K562 (cell line): ENCODE measurements around the gene RGS7. TPM values are rescaled to one million over a fixed set of nuclear protein-coding genes. Genes with fewer than 3 reads are reported as not detected.

ENCODE experiments used
- ATAC-seq: fragments of 200-7000 bp; cut with Tn5 transposase; 3 replicates; pipeline ENCODE4 v1.9.1; 2020; ENCODE audit warnings: moderate library complexity
- BruUV-seq: library from RNA; stranded (reverse); fragments of 400-500 nt; replicated peaks from 2 replicates; lab custom pipeline; 2021; lab: Mats Ljungman, UMichigan
- CTCF ChIA-PET: fragments of 300-600 bp; formaldehyde crosslinking; extraction: SDS; loops from one replicate; lab custom pipeline; 2021; ENCODE audit warnings: low intra/inter-chr PET ratio; lab: Yijun Ruan, JAX
- POLR2A ChIA-PET: fragments of 300-600, 350-650 bp; sonication (Branson Sonifier 250); formaldehyde crosslinking; extraction: SDS; loops from one replicate; lab custom pipeline; 2021; ENCODE audit warnings: antibody characterized with exemption, inconsistent platforms; lab: Yijun Ruan, JAX
- DNase-seq, 4 experiments: peaks; one replicate each; pipeline versions ENCODE4 v3.0.0 to v3.0.0-alpha.2; 2011 to 2018; ENCODE audit warnings: low spot score in 3 of 4, mixed read lengths in 3 of 4; ENCODE audit errors: extremely low read depth in 1 of 4
- FAIRE-seq: peaks from 2 replicates; lab custom pipeline; 2011; peaks lifted over from hg19 to GRCh38; lab: Jason Lieb, UNC
- H2AFZ ChIP-seq: 2 replicates; pipeline ENCODE4 v1.6.0; 2011; ENCODE audit warnings: low read depth, low read length, control low read depth, inconsistent platforms
- H3K27ac ChIP-seq: fragments of 200-600 bp; 3 replicates; pipeline ENCODE4 v1.8.0; 2011; ENCODE audit warnings: low read depth, mild to moderate bottlenecking, control low read depth, inconsistent platforms, low read length, moderate library complexity, mixed read lengths; ENCODE audit errors: extremely low read depth
- H3K27me3 ChIP-seq, 2 experiments: fragments of 300-600 bp in 1 of 2; 2 replicates in 1 of 2; 3 replicates in 1 of 2; pipeline versions ENCODE4 v1.6.0 to v1.8.0; 2011; ENCODE audit warnings: inconsistent platforms in 2 of 2, low read length in 2 of 2, mild to moderate bottlenecking in 1 of 2, mixed read lengths in 1 of 2, moderate library complexity in 1 of 2; ENCODE audit not compliant: control insufficient read depth in 2 of 2, insufficient read depth in 2 of 2
- H3K36me3 ChIP-seq: fragments of 300-600 bp; 3 replicates; pipeline ENCODE4 v1.8.0; 2011; ENCODE audit warnings: mild to moderate bottlenecking, low read length, inconsistent platforms; ENCODE audit not compliant: control insufficient read depth, insufficient read depth
- H3K4me1 ChIP-seq, 2 experiments: fragments of 200-600 bp in 1 of 2; replicated peaks in 1 of 2; 2 replicates in 1 of 2; 3 replicates in 1 of 2; pipeline versions ENCODE4 v1.5.1 to v1.8.0; 2011; ENCODE audit warnings: inconsistent platforms in 2 of 2, low read length in 2 of 2, mild to moderate bottlenecking in 1 of 2, mixed read lengths in 1 of 2, moderate library complexity in 1 of 2; ENCODE audit not compliant: control insufficient read depth in 2 of 2, insufficient read depth in 2 of 2
- H3K4me2 ChIP-seq: 2 replicates; pipeline ENCODE4 v1.6.1; 2011; ENCODE audit warnings: low read length, control low read depth, inconsistent platforms, mixed read lengths; ENCODE audit not compliant: insufficient read depth
- H3K4me3 ChIP-seq: fragments of 200-600 bp; sonication (generic), shearing (Covaris generic); 2 replicates; pipeline ENCODE4 v1.5.1; 2016; ENCODE audit warnings: control low read depth, inconsistent platforms
- H3K79me2 ChIP-seq: fragments of 200-600 bp; 3 replicates; pipeline ENCODE4 v1.8.0; 2011; ENCODE audit warnings: low read length, inconsistent platforms; ENCODE audit not compliant: control insufficient read depth, insufficient read depth
- H3K9ac ChIP-seq, 2 experiments: 2 replicates each; pipeline versions ENCODE4 v1.6.0 to v1.6.1; 2011; ENCODE audit warnings: low read depth in 2 of 2, low read length in 2 of 2, control low read depth in 1 of 2, inconsistent platforms in 1 of 2, mild to moderate bottlenecking in 1 of 2, mixed read lengths in 1 of 2; ENCODE audit not compliant: insufficient read depth in 1 of 2
- H3K9me1 ChIP-seq: one replicate; pipeline ENCODE4 v1.6.0; 2011; ENCODE audit warnings: inconsistent platforms, mild to moderate bottlenecking, low read length, moderate library complexity; ENCODE audit not compliant: control insufficient read depth, insufficient read depth
- H3K9me3 ChIP-seq: replicated peaks from 2 replicates; pipeline ENCODE4 v1.5.1; 2011; ENCODE audit warnings: low read depth, low read length, inconsistent platforms; ENCODE audit not compliant: control insufficient read depth, insufficient read depth
- H4K20me1 ChIP-seq: replicated peaks from 2 replicates; pipeline ENCODE4 v1.6.1; 2011; ENCODE audit warnings: low read length, inconsistent platforms, mixed read lengths; ENCODE audit not compliant: control insufficient read depth, insufficient read depth
- DIDO1 ChIP-seq: fragments of 450-650 bp; IDR thresholded peaks from 2 replicates; pipeline ENCODE4 v1.6.1; 2016; ENCODE audit warnings: low read depth, missing biosample characterization, missing genetic modification characterization
- HDGF ChIP-seq: fragments of 450-650 bp; IDR thresholded peaks from 2 replicates; pipeline ENCODE4 v1.6.1; 2016
- HMG20B ChIP-seq: fragments of 250-450 bp; sonication (Bioruptor Pico); IDR thresholded peaks from 2 replicates; pipeline ENCODE4 v1.5.0; 2021; ENCODE audit warnings: mild to moderate bottlenecking
- MEIS2 ChIP-seq: fragments of 450-650 bp; IDR thresholded peaks from 2 replicates; pipeline ENCODE4 v1.6.1; 2014; ENCODE audit warnings: mild to moderate bottlenecking; ENCODE audit not compliant: partially characterized antibody
- MYNN ChIP-seq, 2 experiments: sonication (generic); formaldehyde crosslinking in 1 of 2; IDR thresholded peaks; 2 replicates each; pipeline versions ENCODE4 v1.5.0 to v1.6.1; 2016 to 2020; ENCODE audit warnings: antibody characterized with exemption in 1 of 2, missing genetic modification reagents in 1 of 2
- NFXL1 ChIP-seq: fragments of 450-650 bp; formaldehyde crosslinking; IDR thresholded peaks from 2 replicates; pipeline ENCODE4 v1.4.0; 2021; ENCODE audit warnings: mild to moderate bottlenecking
- PHB ChIP-seq: fragments of 250-450 bp; sonication (Bioruptor Pico); IDR thresholded peaks from 2 replicates; pipeline ENCODE4 v1.5.0; 2021
- RHOXF2B ChIP-seq: fragments of 250-450 bp; sonication (Bioruptor Pico); conservative IDR thresholded peaks from 2 replicates; pipeline ENCODE4 v1.5.1; 2021
- SPI1 ChIP-seq: IDR thresholded peaks from 2 replicates; pipeline ENCODE4 v1.6.1; 2011; ENCODE audit warnings: low read depth, low read length, control low read depth, borderline replicate concordance
- TRIM24 ChIP-seq, 2 experiments: fragments of 450-650 bp; IDR thresholded peaks; 2 replicates each; pipeline ENCODE4 v1.6.1; 2016
- ZFP30 ChIP-seq: fragments of 250-450 bp; sonication (Bioruptor Pico); IDR thresholded peaks from 2 replicates; pipeline ENCODE4 v1.8.0; 2022; ENCODE audit warnings: moderate library complexity, mild to moderate bottlenecking, inconsistent platforms, borderline replicate concordance
- ZFPM2 ChIP-seq: fragments of 250-450 bp; sonication (Bioruptor Pico); IDR thresholded peaks from 2 replicates; pipeline ENCODE4 v1.5.1; 2022; ENCODE audit warnings: mild to moderate bottlenecking
- ZNF232 ChIP-seq: sonication (generic); formaldehyde crosslinking; IDR thresholded peaks from 2 replicates; pipeline ENCODE4 v1.8.0; 2022; ENCODE audit warnings: mild to moderate bottlenecking, missing genetic modification reagents
- ZNF384 ChIP-seq: IDR thresholded peaks from 2 replicates; pipeline ENCODE4 v1.6.1; 2012; ENCODE audit warnings: low read depth, low read length, improper control_type of control experiment
- ZNF561 ChIP-seq: fragments of 450-650 bp; formaldehyde crosslinking; conservative IDR thresholded peaks from 2 replicates; pipeline ENCODE4 v1.4.0; 2020; ENCODE audit warnings: mild to moderate bottlenecking, moderate library complexity
- ZNF717 ChIP-seq: fragments of 250-450 bp; sonication (Bioruptor Pico); IDR thresholded peaks from 2 replicates; pipeline ENCODE4 v1.5.0; 2021
- WGBS: fragments of 100-300 bp; shearing (Covaris generic); methylation state at CpG from one replicate; pipeline ENCODE4 v1.1.6; 2016; ENCODE audit warnings: low coverage, mixed read lengths; ENCODE audit not compliant: insufficient coverage; ENCODE audit errors: missing lambda C conversion rate; 5-methylcytosine and 5-hydroxymethylcytosine counted together
- in situ Hi-C: fragments of 300-500 bp; cut with MboI; formaldehyde crosslinking; loops from 4 replicates; pipeline ENCODE4 v1.15.0; 2018; ENCODE audit warnings: inconsistent platforms, mixed read lengths
- intact Hi-C: fragments of 100-400 bp; cut with micrococcal nuclease; formaldehyde crosslinking; loops from 2 replicates; pipeline ENCODE4 v1.14.2; 2022
- polyA plus RNA-seq, 8 experiments: library from polyadenylated mRNA; depleted of rRNA in 4 of 8; stranded (reverse) in 5 of 8; unstranded in 3 of 8; fragments of >200 nt; fragmentation: Nextera tagmentation in 2 of 8; fragmentation: Illumina TruSeq in 1 of 8; extraction: Ambion mirVana in 2 of 8; extraction: Trizol in 1 of 8; gene quantifications; 2 replicates each; pipeline versions ENCODE4 v1.2.1 to v1.2.3, GENCODE V29; 2011 to 2014; ENCODE audit warnings: inconsistent platforms in 1 of 8, missing spikeins in 1 of 8
- total RNA-seq, 7 experiments: library from RNA; depleted of rRNA in 6 of 7; stranded (reverse); fragments of >200 nt in 6 of 7; fragmentation: Illumina TruSeq in 2 of 7; extraction: Trizol in 2 of 7; gene quantifications; 2 replicates each; pipeline versions ENCODE4 v1.2.1 to v1.2.3, GENCODE V29; 2011 to 2021; ENCODE audit warnings: low replicate concordance in 1 of 7

The RGS7 gene
- total and polyA plus RNA-seq, 9 of the 15 experiments (the other 6 are each of a cell fraction or from before 2014, with no cell fraction given) = not detected

GRCh38 chr1:241229711-241230110 lies 127.3 kb downstream of the RGS7 start (continued):
- TF ChIP-seq ZNF384 (no peak), ZNF717 (no peak), RHOXF2B (no peak), ZNF232 (CRISPR knock-in tag) (no peak), MEIS2 (no peak), ZFPM2 (no peak), MYNN (IDR thresholded peaks at IDR 0.05) (no peak), MYNN (CRISPR knock-in tag; IDR thresholded peaks at IDR 0.05) (no peak)

- BruUV-seq = no TSS peak
- Histone ChIP-seq H2AFZ (no peak overlapping the region), H3K4me3 (no peak overlapping the region), H3K36me3 (no peaks in the 10 kb centered on the region), H3K4me2 (no peak overlapping the region), H3K27ac (no peak overlapping the region), H3K79me2 (no peaks in the 10 kb centered on the region), H3K27me3 (no peaks in the 10 kb centered on the region), H3K9me1 (no peaks in the 10 kb centered on the region)
- DNase-seq = no peak
- FAIRE-seq = no peak
- no peak for ATAC-seq
- WGBS = 1% methylated on average over 11 of the region's 11 CpGs
- intact Hi-C loops = no loop called here
- no peak for TF ChIP-seq HDGF
- TF ChIP-seq ZNF561 (CRISPR knock-in tag) = no peak
- TF ChIP-seq DIDO1 (tag) = no peak
- no peak for TF ChIP-seq HMG20B (CRISPR knock-in tag)
- TF ChIP-seq SPI1 = no peak
- TF ChIP-seq PHB (CRISPR knock-in tag) = no peak
- no peak for TF ChIP-seq ZFP30
- TF ChIP-seq TRIM24 (IDR thresholded peaks at IDR 0.05) = no peak
- no peak for TF ChIP-seq NFXL1
- TF ChIP-seq, all 486 proteins: peak for 0
- Histone ChIP-seq H4K20me1 (no peaks in the 10 kb centered on the region), H3K9ac (no peak overlapping the region), H3K4me1 (no peaks in the 10 kb centered on the region), H3K9me3 (no peaks in the 10 kb centered on the region)
- ChIA-PET CTCF (no interaction called here), POLR2A (no interaction called here)
- in situ Hi-C loops = no loop called here
Measured at GRCh38 chr1:241229216-241229615, 127.8 kb downstream of the RGS7 start.
